T-helper 17 cell (primary cell): ENCODE results near the gene ILF3. TPM values are rescaled to one million over a fixed set of nuclear protein-coding genes. Genes with fewer than 3 reads are reported as not detected.

Experiments used
- ATAC-seq: fragments of 150-1000 bp; cut with Tn5 transposase; 2 replicates; pipeline ENCODE4 v1.10.0; 2021; ENCODE audit warnings: mild to moderate bottlenecking, moderate library complexity
- DNase-seq, 3 donors: peaks; one replicate each; pipeline versions ENCODE4 v3.0.0 to v3.0.0-alpha.2; 2020 to 2021
- H3K9me3 ChIP-seq: one replicate; pipeline ENCODE4 v1.7.0; 2013; ENCODE audit warnings: low read length, mild to moderate bottlenecking; ENCODE audit not compliant: control insufficient read depth, poor library complexity, severe bottlenecking
- H3K27ac Mint-ChIP-seq: one replicate; pipeline ENCODE4 v1.8.0; 2022; ENCODE audit warnings: mild to moderate bottlenecking, moderate library complexity, mixed read lengths
- H3K27me3 Mint-ChIP-seq: one replicate; pipeline ENCODE4 v1.8.0; 2022; ENCODE audit warnings: mixed read lengths
- H3K36me3 Mint-ChIP-seq: one replicate; pipeline ENCODE4 v1.8.0; 2022; ENCODE audit warnings: low read depth, mixed read lengths
- H3K4me1 Mint-ChIP-seq: one replicate; pipeline ENCODE4 v1.8.0; 2022; ENCODE audit warnings: mild to moderate bottlenecking, mixed read lengths
- H3K4me3 Mint-ChIP-seq: one replicate; pipeline ENCODE4 v1.8.0; 2022; ENCODE audit warnings: mild to moderate bottlenecking, moderate library complexity, mixed read lengths
- total RNA-seq, 4 donors: library from RNA in 2 of 4; stranded (reverse) in 2 of 4; gene quantifications; one replicate each; pipeline ENCODE4 v1.2.3 and lab custom pipeline; 2022 to 2026

ILF3 gene
- total RNA-seq, 2 donors from 2014 or later, result 428 to 456 TPM

- peaks cover 4% of the 10 kb centered on the region for H3K4me1 Mint-ChIP-seq
- H3K9me3 ChIP-seq, result no peaks in the 10 kb centered on the region
- DNase-seq (no peak), ATAC-seq (no peak)
- no peak overlapping the region for H3K4me3 Mint-ChIP-seq
- no peaks in the 10 kb centered on the region for H3K27me3 Mint-ChIP-seq
- no peak overlapping the region for H3K27ac Mint-ChIP-seq
- H3K36me3 Mint-ChIP-seq, result peaks cover 9% of the 10 kb centered on the region
These were observed 22.3 kb upstream of the ILF3 start for GRCh38 chr19:10631874-10632273.

- ATAC-seq (no peak), DNase-seq (no peak)
- H3K27ac Mint-ChIP-seq, result no peak overlapping the region
- peaks cover 2% of the 10 kb centered on the region for H3K4me1 Mint-ChIP-seq
- no peaks in the 10 kb centered on the region for H3K27me3 Mint-ChIP-seq
- H3K9me3 ChIP-seq, result no peaks in the 10 kb centered on the region
- no peak overlapping the region for H3K4me3 Mint-ChIP-seq
- H3K36me3 Mint-ChIP-seq, result peaks cover 14% of the 10 kb centered on the region
These were observed 19.7 kb upstream of the ILF3 start for GRCh38 chr19:10634430-10634829.

GRCh38 chr19:10634963-10635362, 19.2 kb upstream of the ILF3 start:
- no peaks in the 10 kb centered on the region for H3K27me3 Mint-ChIP-seq
- peaks cover 14% of the 10 kb centered on the region for H3K36me3 Mint-ChIP-seq
- no peaks in the 10 kb centered on the region for H3K9me3 ChIP-seq
- no peak for DNase-seq
- H3K4me1 Mint-ChIP-seq, result peaks cover 2% of the 10 kb centered on the region
- ATAC-seq, result no peak
- H3K27ac Mint-ChIP-seq, result no peak overlapping the region
- no peak overlapping the region for H3K4me3 Mint-ChIP-seq

GRCh38 chr19:10636304-10636972, 17.7 kb upstream of the ILF3 start:
- no peak for DNase-seq

GRCh38 chr19:10637894-10638293, 16.3 kb upstream of the ILF3 start:
- no peak overlapping the region for H3K4me3 Mint-ChIP-seq
- H3K9me3 ChIP-seq, result no peaks in the 10 kb centered on the region
- peaks cover 8% of the 10 kb centered on the region for H3K4me1 Mint-ChIP-seq
- ATAC-seq, result no peak
- no peak for DNase-seq
- H3K36me3 Mint-ChIP-seq, result peaks cover 14% of the 10 kb centered on the region
- peak overlapping the region; percentile 51 for H3K27ac Mint-ChIP-seq
- H3K27me3 Mint-ChIP-seq, result no peaks in the 10 kb centered on the region

More at GRCh38 chr19:10636304-10636972, 17.7 kb upstream of the ILF3 start:
- Mint-ChIP-seq H3K4me1 (peaks cover 4% of the 10 kb centered on the region), H3K27me3 (no peaks in the 10 kb centered on the region), H3K36me3 (peaks cover 14% of the 10 kb centered on the region), H3K27ac (peak overlapping the region; percentile 24), H3K4me3 (no peak overlapping the region)
- no peak for ATAC-seq
- H3K9me3 ChIP-seq, result no peaks in the 10 kb centered on the region

- H3K4me3 Mint-ChIP-seq, result no peak overlapping the region
- peaks cover 14% of the 10 kb centered on the region for H3K36me3 Mint-ChIP-seq
- peaks cover 20% of the 10 kb centered on the region for H3K4me1 Mint-ChIP-seq
- no peak overlapping the region for H3K27ac Mint-ChIP-seq
- H3K9me3 ChIP-seq, result no peaks in the 10 kb centered on the region
- DNase-seq (no peak), ATAC-seq (no peak)
- H3K27me3 Mint-ChIP-seq, result no peaks in the 10 kb centered on the region
These were observed 14.3 kb upstream of the ILF3 start for GRCh38 chr19:10639836-10640235.

GRCh38 chr19:10640361-10640760, 13.8 kb upstream of the ILF3 start:
- no peaks in the 10 kb centered on the region for H3K9me3 ChIP-seq
- Mint-ChIP-seq H3K36me3 (peaks cover 14% of the 10 kb centered on the region), H3K27ac (no peak overlapping the region), H3K4me1 (peaks cover 22% of the 10 kb centered on the region), H3K27me3 (no peaks in the 10 kb centered on the region), H3K4me3 (no peak overlapping the region)
- ATAC-seq (no peak), DNase-seq (no peak)

- no peak for ATAC-seq
- peaks cover 24% of the 10 kb centered on the region for H3K4me1 Mint-ChIP-seq
- H3K9me3 ChIP-seq, result no peaks in the 10 kb centered on the region
- DNase-seq, result no peak
- peaks cover 10% of the 10 kb centered on the region for H3K36me3 Mint-ChIP-seq
- H3K4me3 Mint-ChIP-seq, result no peak overlapping the region
- H3K27ac Mint-ChIP-seq, result peak overlapping the region; percentile 72
- no peaks in the 10 kb centered on the region for H3K27me3 Mint-ChIP-seq
These were observed 12.9 kb upstream of the ILF3 start for GRCh38 chr19:10641248-10641647.

- no peaks in the 10 kb centered on the region for H3K27me3 Mint-ChIP-seq
- peaks cover 5% of the 10 kb centered on the region for H3K36me3 Mint-ChIP-seq
- DNase-seq, result no peak
- no peaks in the 10 kb centered on the region for H3K9me3 ChIP-seq
- H3K4me3 Mint-ChIP-seq, result no peak overlapping the region
- ATAC-seq, result no peak
- peaks cover 24% of the 10 kb centered on the region for H3K4me1 Mint-ChIP-seq
- peak overlapping the region; percentile 78 for H3K27ac Mint-ChIP-seq
These were observed 11.5 kb upstream of the ILF3 start for GRCh38 chr19:10642473-10643171.

- no peaks in the 10 kb centered on the region for H3K27me3 Mint-ChIP-seq
- no peak for ATAC-seq
- H3K9me3 ChIP-seq, result no peaks in the 10 kb centered on the region
- peaks cover 27% of the 10 kb centered on the region for H3K4me1 Mint-ChIP-seq
- no peak for DNase-seq
- no peaks in the 10 kb centered on the region for H3K36me3 Mint-ChIP-seq
- H3K27ac Mint-ChIP-seq, result peak overlapping the region; percentile 78
- no peak overlapping the region for H3K4me3 Mint-ChIP-seq
These were observed 10.8 kb upstream of the ILF3 start for GRCh38 chr19:10643172-10643967.

GRCh38 chr19:10643968-10644259, 10.2 kb upstream of the ILF3 start:
- Mint-ChIP-seq H3K36me3 (no peaks in the 10 kb centered on the region), H3K4me1 (peaks cover 29% of the 10 kb centered on the region), H3K4me3 (no peak overlapping the region), H3K27ac (peak overlapping the region; percentile 68), H3K27me3 (no peaks in the 10 kb centered on the region)
- no peak for ATAC-seq
- H3K9me3 ChIP-seq, result no peaks in the 10 kb centered on the region
- DNase-seq, result no peak

GRCh38 chr19:10644260-10645007, 9.7 kb upstream of the ILF3 start:
- no peak overlapping the region for H3K4me3 Mint-ChIP-seq
- H3K27me3 Mint-ChIP-seq, result no peaks in the 10 kb centered on the region

More at GRCh38 chr19:10644260-10645007, 9.7 kb upstream of the ILF3 start:
- peaks cover 27% of the 10 kb centered on the region for H3K4me1 Mint-ChIP-seq
- H3K36me3 Mint-ChIP-seq, result no peaks in the 10 kb centered on the region
- peak overlapping the region; percentile 68 for H3K27ac Mint-ChIP-seq
- DNase-seq (peak; percentile 74 to 83 (median 77)), ATAC-seq (peak; percentile 95)
- H3K9me3 ChIP-seq, result no peaks in the 10 kb centered on the region
